ENCODE measurements around the gene NT5C. TPM values are rescaled to one million over a fixed set of nuclear protein-coding genes. Genes with fewer than 3 reads are reported as not detected.

NT5C gene
- total RNA-seq, 1 experiment from 2014 or later, result 115 TPM

- DNase-seq (ENCODE audit: low read depth, low spot score) (no peak), ATAC-seq (no peak)
- Histone ChIP-seq H2AFZ (ENCODE audit: low read depth, low read length, poor library complexity, severe bottlenecking) (no peak overlapping the region), H3K4me1 (ENCODE audit: control insufficient read depth in 1 of 2, insufficient read depth in 2 of 2, low read length in 2 of 2) (peaks cover 41 to 50% of the 10 kb centered on the region in 2 experiments), H3K36me3 (ENCODE audit: control insufficient read depth in 1 of 2, insufficient read depth in 2 of 2, low read length in 2 of 2) (peaks cover 0 to 6% of the 10 kb centered on the region in 2 experiments; a peak in 1 of 4 replicates), H3K79me2 (ENCODE audit: insufficient read depth, low read length) (peaks cover 3% of the 10 kb centered on the region; the same call in 1 of the 2 replicates), H3K27me3 (ENCODE audit: insufficient read depth, low read length) (no peaks in the 10 kb centered on the region), H3K9ac (ENCODE audit: low read length) (0 out of 2 replicates have a peak overlapping the region, but pooled peaks have one; percentile 39), H4K20me1 (ENCODE audit: insufficient read depth) (no peaks in the 10 kb centered on the region), H3K9me2 (ENCODE audit: insufficient read depth) (no peaks in the 10 kb centered on the region), H3K9me3 (ENCODE audit: control insufficient read depth in 1 of 2, insufficient read depth in 1 of 2, low read depth in 1 of 2, low read length in 2 of 2) (no peaks in the 10 kb centered on the region), H3K4me3 (replicated peaks in 1 of 2; ENCODE audit: low read depth in 1 of 2, low read length in 2 of 2) (no peak overlapping the region), H3K4me2 (ENCODE audit: low read length) (no peak overlapping the region), H3K27ac (ENCODE audit: low read depth, low read length) (no peak overlapping the region)
- ChIA-PET CTCF (interaction anchor here (1.2 to 2.0 kb wide), 3 partner anchors 12 to 100 kb away, joined by 3 to 17 read pairs (median 4); no protein-coding TSS in a partner anchor), RAD21 (ENCODE audit: low non-redundant PET in 1 of 2, low total read pairs in 2 of 2, uncharacterized antibody in 2 of 2, unreplicated experiment in 2 of 2) (no interaction called here), POLR2A (interaction anchor here (1.2 to 1.6 kb wide), 2 partner anchors 11 to 42 kb away, joined by 3 to 6 read pairs; no protein-coding TSS in a partner anchor)
- intact Hi-C loops (cut with micrococcal nuclease), result no loop called here
- BruUV-seq (replicated peaks), result no TSS peak
- TF ChIP-seq TCF7L2 (IDR thresholded peaks at IDR 0.05; ENCODE audit: borderline replicate concordance, extremely low read depth, insufficient read depth, insufficient read length), result no peak
- no peak for TF ChIP-seq POLR2A (IDR thresholded peaks at IDR 0.05; ENCODE audit: borderline replicate concordance, extremely low read depth, insufficient read depth, insufficient read length)
- TF ChIP-seq CEBPB (IDR thresholded peaks at IDR 0.05; ENCODE audit: low read depth), result no peak
- TF ChIP-seq SRF (IDR thresholded peaks at IDR 0.05; ENCODE audit: low read depth), result no peak
- TF ChIP-seq YY1 (IDR thresholded peaks at IDR 0.05; ENCODE audit: extremely low read depth, insufficient replicate concordance, low read depth, low read length), result no peak
- TF ChIP-seq CTCF (IDR thresholded peaks at IDR 0.05 in 2 of 3, conservative IDR thresholded peaks at IDR 0.05 in 1 of 3; ENCODE audit: borderline replicate concordance in 1 of 3, insufficient read depth in 1 of 3, low read depth in 2 of 3, low read length in 2 of 3), result no peak
- no peak for TF ChIP-seq RAD21 (IDR thresholded peaks at IDR 0.05; ENCODE audit: low read depth)
- no peak for TF ChIP-seq REST (IDR thresholded peaks at IDR 0.05; ENCODE audit: low read depth)
- no peak for TF ChIP-seq ELF1 (IDR thresholded peaks at IDR 0.05; ENCODE audit: borderline replicate concordance, low read depth)
- TF ChIP-seq MAX (IDR thresholded peaks at IDR 0.05), result no peak
- TF ChIP-seq ZNF274 (IDR thresholded peaks at IDR 0.05; ENCODE audit: low read depth, low read length), result no peak
- TF ChIP-seq ZFX (IDR thresholded peaks at IDR 0.05), result no peak
These were observed 28.7 kb upstream of the NT5C start for GRCh38 chr17:75160211-75160610.

Measured in HCT116 (cell line).